A673 (cell line): ENCODE data around the gene COL20A1. TPM values are rescaled to one million over a fixed set of nuclear protein-coding genes. Genes with fewer than 3 reads are reported as not detected.

Experiments
- BruUV-seq: library from RNA; stranded (reverse); fragments of 400-500 nt; replicated peaks from 2 replicates; lab custom pipeline; 2021; lab: Mats Ljungman, UMichigan
- CTCF ChIA-PET: fragments of 300-600 bp; sonication (Branson Sonifier 250); formaldehyde crosslinking; loops from one replicate; lab custom pipeline; 2022; ENCODE audit warnings: antibody characterized with exemption; lab: Charles Lee
- POLR2A ChIA-PET: fragments of 300-600 bp; sonication (Branson Sonifier 250); formaldehyde crosslinking; loops from one replicate; lab custom pipeline; 2022; ENCODE audit warnings: antibody characterized with exemption; ENCODE audit not compliant: low non-redundant PET; lab: Charles Lee
- DNase-seq: peaks from one replicate; pipeline ENCODE4 v3.0.0-alpha.2; 2015; ENCODE audit warnings: low spot score
- H3K27ac ChIP-seq: fragments of 200-600 bp; sonication (generic); 2 replicates; pipeline ENCODE4 v1.5.1; 2016; ENCODE audit warnings: mixed run types, low read depth, mild to moderate bottlenecking, mixed read lengths, antibody characterized with exemption, low read length; ENCODE audit not compliant: poor library complexity, severe bottlenecking
- H3K27me3 ChIP-seq: fragments of 200-600 bp; sonication (generic); replicated peaks from 2 replicates; pipeline ENCODE4 v1.6.1; 2017; ENCODE audit warnings: mixed run types, low read depth, mild to moderate bottlenecking, mixed read lengths, antibody characterized with exemption, low read length; ENCODE audit not compliant: insufficient read depth, poor library complexity
- H3K36me3 ChIP-seq: fragments of 200-600 bp; sonication (generic); 2 replicates; pipeline ENCODE4 v1.6.1; 2016; ENCODE audit warnings: mixed run types, mild to moderate bottlenecking, mixed read lengths, antibody characterized with exemption, low read length; ENCODE audit not compliant: insufficient read depth, poor library complexity, severe bottlenecking
- H3K4me1 ChIP-seq: fragments of 200-600 bp; sonication (generic); 2 replicates; pipeline ENCODE4 v1.6.1; 2017; ENCODE audit warnings: mixed run types, mild to moderate bottlenecking, mixed read lengths, antibody characterized with exemption, low read length; ENCODE audit not compliant: insufficient read depth, poor library complexity, severe bottlenecking
- H3K4me3 ChIP-seq: fragments of 200-600 bp; sonication (generic); 2 replicates; pipeline ENCODE4 v1.5.1; 2016; ENCODE audit warnings: low read depth, mixed run types, mild to moderate bottlenecking, mixed read lengths, low read length; ENCODE audit not compliant: poor library complexity, severe bottlenecking
- H3K9me3 ChIP-seq: fragments of 200-600 bp; sonication (generic); 2 replicates; pipeline ENCODE4 v1.6.1; 2016; ENCODE audit warnings: mixed run types, low read depth, mild to moderate bottlenecking, mixed read lengths, antibody characterized with exemption, low read length; ENCODE audit not compliant: poor library complexity, severe bottlenecking
- EZH2 ChIP-seq: fragments of 200-600 bp; sonication (generic); IDR thresholded peaks from 2 replicates; pipeline ENCODE4 v1.6.1; 2017; ENCODE audit warnings: borderline replicate concordance, low read depth, mild to moderate bottlenecking, mixed read lengths, antibody characterized with exemption, low read length; ENCODE audit not compliant: poor library complexity, severe bottlenecking
- intact Hi-C: fragments of 100-400 bp; cut with micrococcal nuclease; formaldehyde crosslinking; loops from one replicate; pipeline ENCODE4 v1.10.0; 2022; ENCODE audit not compliant: unreplicated experiment
- total RNA-seq: library from RNA; stranded (reverse); gene quantifications from 2 replicates; pipeline ENCODE4 v1.2.3, GENCODE V29; 2021
- TF ChIP-seq, protein P1 (sequence below): fragments of 300-800, 200-600 bp; sonication (generic); conservative IDR thresholded peaks from 2 replicates; pipeline ENCODE4 v1.5.1; 2017; ENCODE audit warnings: low read depth, mild to moderate bottlenecking, antibody characterized with exemption, low read length, moderate library complexity, mixed read lengths

The COL20A1 gene
- total RNA-seq, 1 experiment from 2014 or later: not detected

DNA sequence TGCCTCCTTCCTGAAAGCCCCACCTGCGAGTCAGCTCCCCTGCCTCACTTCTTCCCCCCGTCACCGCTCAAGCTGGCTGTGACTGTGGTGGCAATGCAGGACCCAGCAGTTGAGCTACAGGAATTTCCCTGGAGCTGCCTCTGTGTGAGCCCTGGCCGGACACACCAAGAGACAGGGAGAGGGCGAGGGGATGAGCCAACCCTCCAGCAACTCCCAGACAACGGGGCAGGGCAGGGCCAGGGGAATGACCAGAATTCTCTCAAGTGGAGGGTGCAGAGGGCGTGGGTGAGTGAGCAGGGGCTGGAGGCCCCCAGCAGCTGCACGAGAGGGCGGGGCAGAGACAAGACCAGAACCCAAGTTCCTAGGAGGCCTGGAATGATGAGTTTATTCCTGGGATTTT lies 25.3 kb upstream of the COL20A1 start:
- POLR2A ChIA-PET: no interaction called here
- Histone ChIP-seq H3K27me3 (peaks cover 49% of the 10 kb centered on the region), H3K4me1 (no peaks in the 10 kb centered on the region), H3K36me3 (no peaks in the 10 kb centered on the region), H3K27ac (no peak overlapping the region), H3K4me3 (no peak overlapping the region), H3K9me3 (no peaks in the 10 kb centered on the region)
- intact Hi-C loops: no loop called here
- no peak for TF ChIP-seq EZH2
- TF ChIP-seq, protein P1, sequence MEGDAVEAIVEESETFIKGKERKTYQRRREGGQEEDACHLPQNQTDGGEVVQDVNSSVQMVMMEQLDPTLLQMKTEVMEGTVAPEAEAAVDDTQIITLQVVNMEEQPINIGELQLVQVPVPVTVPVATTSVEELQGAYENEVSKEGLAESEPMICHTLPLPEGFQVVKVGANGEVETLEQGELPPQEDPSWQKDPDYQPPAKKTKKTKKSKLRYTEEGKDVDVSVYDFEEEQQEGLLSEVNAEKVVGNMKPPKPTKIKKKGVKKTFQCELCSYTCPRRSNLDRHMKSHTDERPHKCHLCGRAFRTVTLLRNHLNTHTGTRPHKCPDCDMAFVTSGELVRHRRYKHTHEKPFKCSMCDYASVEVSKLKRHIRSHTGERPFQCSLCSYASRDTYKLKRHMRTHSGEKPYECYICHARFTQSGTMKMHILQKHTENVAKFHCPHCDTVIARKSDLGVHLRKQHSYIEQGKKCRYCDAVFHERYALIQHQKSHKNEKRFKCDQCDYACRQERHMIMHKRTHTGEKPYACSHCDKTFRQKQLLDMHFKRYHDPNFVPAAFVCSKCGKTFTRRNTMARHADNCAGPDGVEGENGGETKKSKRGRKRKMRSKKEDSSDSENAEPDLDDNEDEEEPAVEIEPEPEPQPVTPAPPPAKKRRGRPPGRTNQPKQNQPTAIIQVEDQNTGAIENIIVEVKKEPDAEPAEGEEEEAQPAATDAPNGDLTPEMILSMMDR: no peak
- no peak for DNase-seq
- CTCF ChIA-PET: interaction anchor here (0.6 kb wide), 1 partner anchor 80 kb away, joined by 3 read pairs; no protein-coding TSS in a partner anchor
- BruUV-seq: no TSS peak

DNA sequence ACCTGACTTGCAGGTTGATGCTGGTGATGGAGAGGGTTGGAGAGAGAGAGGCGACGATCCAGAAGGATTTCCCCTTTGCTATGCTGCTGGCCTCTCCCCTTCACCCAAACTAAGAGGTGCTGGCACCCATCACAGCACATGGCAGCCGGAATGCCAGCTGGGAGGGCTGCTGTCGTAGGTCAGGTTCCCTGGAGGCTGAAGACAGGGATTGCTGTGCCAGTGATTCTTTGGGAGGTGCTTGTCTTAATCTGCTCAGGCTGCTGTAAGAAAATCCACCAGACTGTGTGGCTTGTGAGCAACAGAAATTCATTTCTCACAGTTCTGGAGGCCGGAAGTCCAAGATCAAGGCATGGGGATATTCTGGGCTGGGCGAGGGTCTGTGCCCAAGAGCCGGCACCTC lies 24.7 kb upstream of the COL20A1 start:
- POLR2A ChIA-PET: no interaction called here
- intact Hi-C loops: no loop called here
- no TSS peak for BruUV-seq

DNA sequence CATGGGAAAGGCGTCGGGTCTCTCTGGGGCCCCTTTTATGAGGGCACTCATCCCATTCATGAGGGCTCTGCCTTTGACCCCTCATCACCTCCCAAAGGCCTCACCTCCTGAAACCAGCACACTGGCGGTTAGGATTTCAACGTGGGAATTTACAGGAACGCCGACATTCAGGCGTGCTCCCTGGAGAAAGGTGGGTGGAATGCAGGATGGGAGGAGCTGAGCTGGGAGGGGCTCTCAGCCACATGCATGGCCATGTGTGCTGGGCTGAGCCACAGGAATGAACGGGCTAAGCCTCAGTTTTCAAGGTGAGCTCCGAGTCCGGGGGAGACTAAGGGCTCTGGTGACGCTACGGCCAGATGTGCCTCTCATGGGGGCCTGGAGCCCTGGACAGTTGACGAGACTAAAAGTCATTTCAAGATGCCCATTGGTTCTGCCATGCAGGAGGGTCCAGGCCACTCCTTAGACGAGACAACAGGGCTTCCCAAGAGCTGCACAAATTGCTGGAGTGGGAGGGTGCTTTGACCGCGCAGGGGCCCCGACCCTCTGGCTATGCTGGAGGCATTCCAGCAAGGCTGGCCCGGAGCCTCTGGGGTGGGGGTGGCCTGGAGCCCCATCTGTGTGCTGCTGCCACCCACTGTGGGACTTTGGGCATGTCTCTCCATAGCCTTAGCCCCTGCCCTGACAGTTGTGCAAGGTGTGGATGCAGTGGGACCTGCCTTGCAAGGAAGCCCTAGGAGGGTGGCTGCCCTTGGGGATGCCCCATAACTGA lies 24.1 kb upstream of the COL20A1 start:
- Histone ChIP-seq H3K27ac (no peak overlapping the region), H3K4me3 (no peak overlapping the region), H3K9me3 (no peaks in the 10 kb centered on the region), H3K27me3 (peaks cover 47% of the 10 kb centered on the region), H3K36me3 (no peaks in the 10 kb centered on the region), H3K4me1 (peaks cover 4% of the 10 kb centered on the region)
- ChIA-PET POLR2A (no interaction called here), CTCF (no interaction called here)
- intact Hi-C loops: no loop called here
- no peak for DNase-seq
- no TSS peak for BruUV-seq
- TF ChIP-seq, protein P1: no peak
- TF ChIP-seq EZH2: no peak

More for the DNA sequence above, 24.7 kb upstream of the COL20A1 start:
- H3K27ac ChIP-seq: no peak overlapping the region
- H3K9me3 ChIP-seq: no peaks in the 10 kb centered on the region
- no peaks in the 10 kb centered on the region for H3K36me3 ChIP-seq
- H3K4me1 ChIP-seq: no peaks in the 10 kb centered on the region
- no peak for DNase-seq
- CTCF ChIA-PET: interaction anchor here (0.6 kb wide), 1 partner anchor 80 kb away, joined by 3 read pairs; no protein-coding TSS in a partner anchor
- H3K4me3 ChIP-seq: no peak overlapping the region
- TF ChIP-seq, protein P1: no peak
- TF ChIP-seq EZH2: no peak
- H3K27me3 ChIP-seq: peaks cover 49% of the 10 kb centered on the region
